Osteoblast (primary cell): Measurements from ENCODE around the gene SMCO1. TPM values are rescaled to one million over a fixed set of nuclear protein-coding genes. Genes with fewer than 3 reads are reported as not detected.

Source experiments
- DNase-seq: peaks from one replicate; pipeline ENCODE4 v3.0.0; 2011; ENCODE audit warnings: low spot score, mixed read lengths; ENCODE audit not compliant: insufficient read length; ENCODE audit errors: missing footprints
- H2AFZ ChIP-seq: 2 replicates; pipeline ENCODE4 v1.6.0; 2011; ENCODE audit warnings: mild to moderate bottlenecking, low read length
- H3K27ac ChIP-seq: 2 replicates; pipeline ENCODE4 v1.5.1; 2011; ENCODE audit warnings: mild to moderate bottlenecking, low read depth, low read length, moderate library complexity
- H3K27me3 ChIP-seq: 2 replicates; pipeline ENCODE4 v1.6.0; 2012; ENCODE audit warnings: mild to moderate bottlenecking, control low read depth, inconsistent platforms, low read length, moderate library complexity; ENCODE audit not compliant: insufficient read depth
- H3K36me3 ChIP-seq: 2 replicates; pipeline ENCODE4 v1.5.1; 2011; ENCODE audit warnings: mild to moderate bottlenecking, low read length, control low read depth, moderate library complexity; ENCODE audit not compliant: insufficient read depth
- H3K4me1 ChIP-seq: 2 replicates; pipeline ENCODE4 v1.5.1; 2011; ENCODE audit warnings: mild to moderate bottlenecking, low read length, control low read depth, moderate library complexity; ENCODE audit not compliant: insufficient read depth
- H3K4me2 ChIP-seq: 2 replicates; pipeline ENCODE4 v1.6.0; 2011; ENCODE audit warnings: mild to moderate bottlenecking, low read length; ENCODE audit not compliant: insufficient read depth
- H3K4me3 ChIP-seq: fragments of 200-600 bp; sonication (generic); 3 replicates; pipeline ENCODE4 v1.5.1; 2012; ENCODE audit warnings: mild to moderate bottlenecking, low read length, inconsistent platforms; ENCODE audit not compliant: insufficient read depth
- H3K79me2 ChIP-seq: 2 replicates; pipeline ENCODE4 v1.6.0; 2012; ENCODE audit warnings: mild to moderate bottlenecking, low read length, control low read depth, inconsistent platforms; ENCODE audit not compliant: insufficient read depth
- H3K9me3 ChIP-seq: 2 replicates; pipeline ENCODE4 v1.5.1; 2011; ENCODE audit warnings: low read depth, low read length, control low read depth
- H4K20me1 ChIP-seq: 2 replicates; pipeline ENCODE4 v1.6.0; 2012; ENCODE audit warnings: mild to moderate bottlenecking, low read length, control low read depth; ENCODE audit not compliant: insufficient read depth
- CTCF ChIP-seq: IDR thresholded peaks from 2 replicates; pipeline ENCODE4 v1.5.1; 2011; ENCODE audit warnings: mild to moderate bottlenecking, low read depth, low read length, moderate library complexity; ENCODE audit errors: extremely low read depth
- total RNA-seq: library from RNA; depleted of rRNA; stranded (reverse); fragments of >200 nt; gene quantifications from 2 replicates; pipeline ENCODE4 v1.2.3, GENCODE V29; 2012

SMCO1 gene
- total RNA-seq, 1 donor, result not detected

DNA sequence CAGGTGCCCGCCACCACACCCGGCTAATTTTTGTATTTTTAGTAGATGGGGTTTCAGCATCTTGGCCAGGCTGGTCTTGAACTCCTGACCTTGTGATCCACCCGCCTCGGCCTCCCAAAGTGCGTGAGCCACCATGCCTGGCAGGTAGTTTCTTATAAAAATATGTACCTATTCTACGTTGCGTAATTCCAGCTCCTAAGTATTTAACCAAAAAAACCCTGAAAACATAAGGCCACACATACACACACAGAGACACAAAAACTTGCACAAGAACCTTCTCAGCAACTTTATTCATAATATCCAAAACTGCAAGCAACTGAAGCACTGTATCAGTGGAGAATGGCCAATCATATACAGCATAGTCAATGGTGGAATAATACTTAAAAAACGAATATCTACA lies 16.8 kb downstream of the SMCO1 start:
- no peak overlapping the region for H3K4me2 ChIP-seq
- H3K36me3 ChIP-seq, result peaks cover 3% of the 10 kb centered on the region
- peaks cover 12% of the 10 kb centered on the region for H4K20me1 ChIP-seq
- H3K9me3 ChIP-seq, result no peaks in the 10 kb centered on the region
- H3K27ac ChIP-seq, result no peak overlapping the region
- no peak for DNase-seq
- H3K79me2 ChIP-seq, result peaks cover 87% of the 10 kb centered on the region
- no peak overlapping the region for H3K4me3 ChIP-seq
- no peaks in the 10 kb centered on the region for H3K27me3 ChIP-seq
- no peak for TF ChIP-seq CTCF
- H3K4me1 ChIP-seq, result peaks cover 13% of the 10 kb centered on the region
- no peak overlapping the region for H2AFZ ChIP-seq

- DNase-seq, result no peak
- H3K9me3 ChIP-seq, result no peaks in the 10 kb centered on the region
- H3K4me2 ChIP-seq, result no peak overlapping the region
- H3K27ac ChIP-seq, result no peak overlapping the region
- peaks cover 11% of the 10 kb centered on the region for H3K4me1 ChIP-seq
- H4K20me1 ChIP-seq, result peaks cover 9% of the 10 kb centered on the region
- peaks cover 96% of the 10 kb centered on the region for H3K79me2 ChIP-seq
- peaks cover 3% of the 10 kb centered on the region for H3K36me3 ChIP-seq
- TF ChIP-seq CTCF, result no peak
- no peaks in the 10 kb centered on the region for H3K27me3 ChIP-seq
- no peak overlapping the region for H3K4me3 ChIP-seq
- no peak overlapping the region for H2AFZ ChIP-seq
Measured at GRCh38 chr3:196496183-196496582, 19.0 kb downstream of the SMCO1 start.

DNA sequence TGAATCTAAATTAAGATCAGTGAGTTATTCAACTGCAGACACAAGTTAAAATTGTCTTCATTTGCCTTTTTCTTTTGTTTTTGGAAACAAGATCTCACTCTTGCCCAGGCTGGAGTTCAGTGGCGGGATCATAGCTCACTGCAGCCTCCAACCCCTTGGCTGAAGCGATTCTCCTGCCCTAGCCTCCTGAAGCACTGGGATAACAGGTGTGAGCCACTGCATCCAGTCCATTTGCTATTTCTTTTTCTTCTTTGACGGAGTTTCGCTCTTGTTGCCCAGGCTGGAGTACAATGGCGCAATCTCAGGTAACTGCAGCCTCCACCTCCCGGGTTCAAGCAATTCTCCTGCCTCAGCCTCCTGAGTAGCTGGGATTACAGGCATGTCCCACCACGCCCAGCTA lies 21.9 kb downstream of the SMCO1 start:
- Histone ChIP-seq H2AFZ (no peak overlapping the region), H3K4me2 (no peak overlapping the region), H3K4me3 (no peak overlapping the region), H3K36me3 (peaks cover 6% of the 10 kb centered on the region), H4K20me1 (peaks cover 9% of the 10 kb centered on the region), H3K79me2 (peaks cover 95% of the 10 kb centered on the region), H3K9me3 (no peaks in the 10 kb centered on the region), H3K4me1 (no peaks in the 10 kb centered on the region), H3K27ac (no peak overlapping the region), H3K27me3 (no peaks in the 10 kb centered on the region)
- no peak for DNase-seq
- no peak for TF ChIP-seq CTCF

GRCh38 chr3:196492080-196492479 lies 23.1 kb downstream of the SMCO1 start:
- no peak overlapping the region for H3K4me2 ChIP-seq
- no peak for TF ChIP-seq CTCF
- H2AFZ ChIP-seq, result no peak overlapping the region
- no peak overlapping the region for H3K27ac ChIP-seq
- no peak for DNase-seq
- no peaks in the 10 kb centered on the region for H3K27me3 ChIP-seq
- peaks cover 85% of the 10 kb centered on the region for H3K79me2 ChIP-seq
- H4K20me1 ChIP-seq, result peaks cover 9% of the 10 kb centered on the region
- H3K4me1 ChIP-seq, result no peaks in the 10 kb centered on the region
- H3K4me3 ChIP-seq, result no peak overlapping the region
- no peaks in the 10 kb centered on the region for H3K9me3 ChIP-seq
- peaks cover 15% of the 10 kb centered on the region for H3K36me3 ChIP-seq
